H9 (cell line): Measurements from ENCODE around the gene IL1RAPL1. TPM values are rescaled to one million over a fixed set of nuclear protein-coding genes. Genes with fewer than 3 reads are reported as not detected.
"Not testable (repeated sequence)": the region's sequence is repeated elsewhere in the genome, so short reads cannot be mapped to it uniquely, and the experiment has no call there.

Source experiments
- DNase-seq: peaks from one replicate; pipeline ENCODE4 v3.0.0-alpha.2; 2017
- H2AFZ ChIP-seq: one replicate; pipeline ENCODE4 v1.6.1; 2013; ENCODE audit warnings: mild to moderate bottlenecking, low read length, control low read depth, moderate library complexity
- H2AK5ac ChIP-seq: 2 replicates; pipeline ENCODE4 v1.6.1; 2013; ENCODE audit warnings: low read length, control low read depth, mixed read lengths; ENCODE audit not compliant: insufficient read length
- H2BK120ac ChIP-seq: one replicate; pipeline ENCODE4 v1.6.1; 2013; ENCODE audit warnings: low read depth, mild to moderate bottlenecking, low read length, control low read depth, inconsistent platforms; ENCODE audit not compliant: poor library complexity, severe bottlenecking
- H2BK12ac ChIP-seq: 2 replicates; pipeline ENCODE4 v1.6.1; 2013; ENCODE audit warnings: low read length, control low read depth, mixed read lengths, low read depth; ENCODE audit not compliant: insufficient read length
- H2BK15ac ChIP-seq: 2 replicates; pipeline ENCODE4 v1.6.1; 2013; ENCODE audit warnings: low read depth, low read length, control low read depth
- H2BK20ac ChIP-seq: one replicate; pipeline ENCODE4 v1.6.1; 2013; ENCODE audit warnings: low read depth, mild to moderate bottlenecking, low read length, control low read depth, inconsistent platforms; ENCODE audit not compliant: poor library complexity, severe bottlenecking
- H2BK5ac ChIP-seq: 2 replicates; pipeline ENCODE4 v1.6.1; 2013; ENCODE audit warnings: low read length, control low read depth, mixed read lengths; ENCODE audit not compliant: insufficient read length
- H3K14ac ChIP-seq: 2 replicates; pipeline ENCODE4 v1.6.1; 2013; ENCODE audit warnings: low read length, control low read depth; ENCODE audit not compliant: insufficient read depth
- H3K18ac ChIP-seq: 2 replicates; pipeline ENCODE4 v1.6.1; 2013; ENCODE audit warnings: low read depth, mild to moderate bottlenecking, mixed read lengths, low read length, control low read depth; ENCODE audit not compliant: insufficient read length
- H3K23ac ChIP-seq: 2 replicates; pipeline ENCODE4 v1.6.1; 2013; ENCODE audit warnings: low read length, control low read depth, mixed read lengths, low read depth; ENCODE audit not compliant: insufficient read length
- H3K23me2 ChIP-seq: 2 replicates; pipeline ENCODE4 v1.6.1; 2013; ENCODE audit warnings: low read depth, mild to moderate bottlenecking, mixed read lengths, low read length, control low read depth; ENCODE audit not compliant: insufficient read length, poor library complexity, severe bottlenecking
- H3K27ac ChIP-seq: 2 replicates; pipeline ENCODE4 v1.5.1; 2013; ENCODE audit warnings: low read length, control low read depth, mixed read lengths, low read depth; ENCODE audit not compliant: insufficient read length
- H3K27me3 ChIP-seq: 2 replicates; pipeline ENCODE4 v1.6.1; 2013; ENCODE audit warnings: low read length, control low read depth, inconsistent platforms; ENCODE audit not compliant: insufficient read depth
- H3K4ac ChIP-seq: 2 replicates; pipeline ENCODE4 v1.6.1; 2013; ENCODE audit warnings: low read depth, mild to moderate bottlenecking, control low read depth, inconsistent platforms, low read length, moderate library complexity
- H3K4me1 ChIP-seq: 2 replicates; pipeline ENCODE4 v1.6.1; 2013; ENCODE audit warnings: low read length, control low read depth, inconsistent platforms; ENCODE audit not compliant: insufficient read depth
- H3K4me2 ChIP-seq: 2 replicates; pipeline ENCODE4 v1.6.1; 2013; ENCODE audit warnings: low read length, control low read depth, mixed read lengths; ENCODE audit not compliant: insufficient read length, insufficient read depth
- H3K56ac ChIP-seq: 2 replicates; pipeline ENCODE4 v1.6.1; 2013; ENCODE audit warnings: low read depth, mild to moderate bottlenecking, mixed read lengths, low read length, control low read depth; ENCODE audit not compliant: insufficient read length
- H3K79me1 ChIP-seq: 2 replicates; pipeline ENCODE4 v1.6.1; 2013; ENCODE audit warnings: low read depth, mild to moderate bottlenecking, moderate library complexity, low read length, control low read depth, inconsistent platforms; ENCODE audit not compliant: insufficient read depth, poor library complexity, severe bottlenecking
- H3K79me2 ChIP-seq: 2 replicates; pipeline ENCODE4 v1.6.1; 2013; ENCODE audit warnings: low read length, control low read depth, inconsistent platforms; ENCODE audit not compliant: insufficient read depth
- H3K9ac ChIP-seq: 2 replicates; pipeline ENCODE4 v1.6.1; 2013; ENCODE audit warnings: low read length, control low read depth, mixed read lengths; ENCODE audit not compliant: insufficient read length; ENCODE audit errors: extremely low read depth
- H3K9me3 ChIP-seq: one replicate; pipeline ENCODE4 v1.6.1; 2013; ENCODE audit warnings: low read depth, low read length, inconsistent platforms; ENCODE audit not compliant: control insufficient read depth
- H3T11ph ChIP-seq: one replicate; pipeline ENCODE4 v1.6.1; 2013; ENCODE audit warnings: mild to moderate bottlenecking, low read length, control low read depth, inconsistent platforms
- H4K20me1 ChIP-seq: one replicate; pipeline ENCODE4 v1.6.1; 2013; ENCODE audit not compliant: control insufficient read depth, insufficient read length, insufficient read depth
- H4K5ac ChIP-seq: 2 replicates; pipeline ENCODE4 v1.6.1; 2013; ENCODE audit warnings: low read depth, mild to moderate bottlenecking, mixed read lengths, low read length, control low read depth; ENCODE audit not compliant: insufficient read length
- H4K8ac ChIP-seq: replicated peaks from 2 replicates; pipeline ENCODE4 v1.6.1; 2013; ENCODE audit warnings: low read length, control low read depth, mixed read lengths, low read depth; ENCODE audit not compliant: insufficient read length
- H4K91ac ChIP-seq: 2 replicates; pipeline ENCODE4 v1.6.1; 2013; ENCODE audit warnings: low read depth, mild to moderate bottlenecking, moderate library complexity, mixed read lengths, low read length, control low read depth; ENCODE audit not compliant: insufficient read length
- H3K27ac Mint-ChIP-seq, 3 experiments: 2 replicates in 2 of 3; 3 replicates in 1 of 3; pipeline ENCODE4 v1.8.0; 2020 to 2021; ENCODE audit warnings: mixed read lengths in 3 of 3, mild to moderate bottlenecking in 1 of 3, moderate library complexity in 1 of 3
- H3K27me3 Mint-ChIP-seq: 2 replicates; pipeline ENCODE4 v1.8.0; 2021; ENCODE audit warnings: low read depth, mild to moderate bottlenecking, moderate library complexity, mixed read lengths
- H3K36me3 Mint-ChIP-seq, 3 experiments: 2 replicates in 2 of 3; 3 replicates in 1 of 3; pipeline ENCODE4 v1.8.0; 2020 to 2021; ENCODE audit warnings: low read depth in 3 of 3, mixed read lengths in 3 of 3; ENCODE audit not compliant: insufficient read depth in 1 of 3
- H3K4me1 Mint-ChIP-seq, 2 experiments: 2 replicates each; pipeline ENCODE4 v1.8.0; 2020; ENCODE audit warnings: mixed read lengths in 2 of 2
- H3K4me3 Mint-ChIP-seq, 2 experiments: 2 replicates in 1 of 2; 3 replicates in 1 of 2; pipeline ENCODE4 v1.8.0; 2020 to 2021; ENCODE audit warnings: mild to moderate bottlenecking in 2 of 2, mixed read lengths in 2 of 2, moderate library complexity in 1 of 2
- H3K9me3 Mint-ChIP-seq, 2 experiments: 2 replicates in 1 of 2; 3 replicates in 1 of 2; pipeline ENCODE4 v1.8.0; 2020; ENCODE audit warnings: mild to moderate bottlenecking in 2 of 2, mixed read lengths in 2 of 2, moderate library complexity in 1 of 2
- WGBS: extraction: QIAGEN DNeasy Blood & Tissue Kit; methylation state at CpG from one replicate; pipeline ENCODE4 v1.1.7; 2013; ENCODE audit warnings: missing lambda C conversion rate, low lambda C conversion rate, mixed read lengths; ENCODE audit not compliant: insufficient read length; ENCODE audit errors: extremely low coverage; 5-methylcytosine and 5-hydroxymethylcytosine counted together
- total RNA-seq: library from RNA; stranded (reverse); gene quantifications from 2 replicates; pipeline ENCODE4 v1.2.1, GENCODE V29; 2021
- TF ChIP-seq, protein P1 (sequence below): fragments of 200-600 bp; sonication (generic); conservative IDR thresholded peaks from 3 replicates; pipeline ENCODE4 v1.8.0; 2021; ENCODE audit warnings: antibody characterized with exemption, mild to moderate bottlenecking

Gene IL1RAPL1
- total RNA-seq, 1 experiment from 2014 or later: 0.31 TPM

DNA sequence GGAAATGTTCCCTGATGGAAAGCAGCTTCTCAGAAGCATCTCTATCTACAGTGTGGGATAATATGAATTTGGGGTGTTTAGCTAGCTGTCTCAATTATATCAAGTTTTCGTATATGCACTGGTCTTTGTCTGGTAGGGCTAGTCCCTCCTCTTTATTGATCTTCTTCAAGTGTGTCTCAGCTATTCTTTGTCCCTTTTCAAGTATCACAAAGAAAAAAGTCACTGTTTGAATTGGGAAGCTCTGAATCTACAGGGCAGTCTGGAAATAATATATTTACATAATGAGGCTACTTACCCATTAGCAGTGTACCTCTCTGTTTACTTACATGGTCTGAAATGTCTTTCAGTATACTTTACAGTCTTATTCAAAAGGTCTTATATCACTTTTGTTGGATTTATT lies 526.0 kb downstream of the IL1RAPL1 start:
- Histone ChIP-seq H3K9ac (no peak overlapping the region), H3K4me2 (no peak overlapping the region), H2AK5ac (no peak overlapping the region), H2BK5ac (no peak overlapping the region), H3K23ac (no peak overlapping the region), H3K9me3 (no peaks in the 10 kb centered on the region), H3K79me1 (no peaks in the 10 kb centered on the region), H3K27ac (no peak overlapping the region), H3K79me2 (no peaks in the 10 kb centered on the region), H2BK15ac (no peak overlapping the region), H2BK20ac (no peak overlapping the region), H3K4ac (no peak overlapping the region), H3K4me1 (no peaks in the 10 kb centered on the region), H4K20me1 (no peaks in the 10 kb centered on the region), H3K27me3 (no peaks in the 10 kb centered on the region), H3K14ac (no peak overlapping the region), H4K5ac (no peak overlapping the region), H3K56ac (no peak overlapping the region), H2BK120ac (no peak overlapping the region), H2BK12ac (no peak overlapping the region), H2AFZ (no peak overlapping the region), H4K91ac (no peak overlapping the region), H4K8ac (no peak overlapping the region), H3T11ph (no peak overlapping the region), H3K18ac (no peak overlapping the region), H3K23me2 (no peaks in the 10 kb centered on the region)
- TF ChIP-seq, protein P1, sequence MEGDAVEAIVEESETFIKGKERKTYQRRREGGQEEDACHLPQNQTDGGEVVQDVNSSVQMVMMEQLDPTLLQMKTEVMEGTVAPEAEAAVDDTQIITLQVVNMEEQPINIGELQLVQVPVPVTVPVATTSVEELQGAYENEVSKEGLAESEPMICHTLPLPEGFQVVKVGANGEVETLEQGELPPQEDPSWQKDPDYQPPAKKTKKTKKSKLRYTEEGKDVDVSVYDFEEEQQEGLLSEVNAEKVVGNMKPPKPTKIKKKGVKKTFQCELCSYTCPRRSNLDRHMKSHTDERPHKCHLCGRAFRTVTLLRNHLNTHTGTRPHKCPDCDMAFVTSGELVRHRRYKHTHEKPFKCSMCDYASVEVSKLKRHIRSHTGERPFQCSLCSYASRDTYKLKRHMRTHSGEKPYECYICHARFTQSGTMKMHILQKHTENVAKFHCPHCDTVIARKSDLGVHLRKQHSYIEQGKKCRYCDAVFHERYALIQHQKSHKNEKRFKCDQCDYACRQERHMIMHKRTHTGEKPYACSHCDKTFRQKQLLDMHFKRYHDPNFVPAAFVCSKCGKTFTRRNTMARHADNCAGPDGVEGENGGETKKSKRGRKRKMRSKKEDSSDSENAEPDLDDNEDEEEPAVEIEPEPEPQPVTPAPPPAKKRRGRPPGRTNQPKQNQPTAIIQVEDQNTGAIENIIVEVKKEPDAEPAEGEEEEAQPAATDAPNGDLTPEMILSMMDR: no peak
- Mint-ChIP-seq H3K4me3 (no peak overlapping the region), H3K9me3 (peaks cover 0 to 43% of the 10 kb centered on the region in 2 experiments; a peak in 4 of 5 replicates), H3K27ac (no peak overlapping the region), H3K4me1 (no peaks in the 10 kb centered on the region), H3K36me3 (no peaks in the 10 kb centered on the region), H3K27me3 (no peaks in the 10 kb centered on the region; the same call in 1 of the 2 replicates)
- no CpG with 5 or more reads among the region's 1 CpG for WGBS
- no peak for DNase-seq

DNA sequence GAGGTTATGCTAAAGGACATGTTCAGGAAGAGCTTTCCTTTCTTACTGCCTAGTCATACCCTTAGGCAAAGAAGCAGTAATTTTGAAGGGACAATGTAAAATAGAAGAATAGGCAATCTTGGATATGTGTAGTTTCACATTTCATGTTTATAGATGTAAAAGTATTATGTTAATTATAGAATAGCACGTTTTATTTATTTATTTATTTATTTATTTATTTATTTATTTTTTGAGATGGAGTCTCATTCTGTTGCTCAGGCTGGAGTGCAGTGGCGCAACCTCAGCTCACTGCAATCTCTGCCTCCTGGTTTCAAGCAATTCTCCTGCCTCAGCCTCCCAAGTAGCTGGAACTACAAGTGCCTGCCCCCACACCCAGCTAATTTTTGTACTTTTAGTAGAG lies 535.6 kb downstream of the IL1RAPL1 start:
- H3K4me3 Mint-ChIP-seq, H3K36me3 Mint-ChIP-seq, H3K23me2 ChIP-seq, H4K5ac ChIP-seq, H2BK20ac ChIP-seq, H3K4me1 Mint-ChIP-seq, H4K20me1 ChIP-seq, H3K27ac ChIP-seq, H4K8ac ChIP-seq, H3K27ac Mint-ChIP-seq, H2AFZ ChIP-seq, H2BK120ac ChIP-seq, H3K9ac ChIP-seq, H4K91ac ChIP-seq, H2AK5ac ChIP-seq, H2BK12ac ChIP-seq, H3K4ac ChIP-seq, H3K18ac ChIP-seq, H2BK15ac ChIP-seq, H3K27me3 Mint-ChIP-seq, H2BK5ac ChIP-seq, H3T11ph ChIP-seq, DNase-seq, H3K56ac ChIP-seq, H3K79me1 ChIP-seq, H3K9me3 ChIP-seq, H3K27me3 ChIP-seq, H3K79me2 ChIP-seq, H3K23ac ChIP-seq, H3K14ac ChIP-seq, H3K4me2 ChIP-seq, H3K4me1 ChIP-seq: not testable (repeated sequence)
- no CpG with 5 or more reads among the region's 2 CpGs for WGBS
- H3K9me3 Mint-ChIP-seq: peaks cover 2 to 30% of the 10 kb centered on the region in 2 experiments; a peak in 4 of 5 replicates
